GM18909 (cell line): ENCODE results near the gene CABLES2.
"Not testable (repeated sequence)": the region's sequence is repeated elsewhere in the genome, so short reads cannot be mapped to it uniquely, and the experiment has no call there.

Source experiments
- ATAC-seq: cut with Tn5 transposase; IDR thresholded peaks from one replicate; pipeline ENCODE4 v1.9.1; 2021; ENCODE audit warnings: mild to moderate bottlenecking; ENCODE audit not compliant: unreplicated experiment, poor library complexity

The CABLES2 gene

GRCh38 chr20:62437496-62437895 is 30.4 kb upstream of the CABLES2 start:
- no peak for ATAC-seq

- no peak for ATAC-seq
These were observed 29.6 kb upstream of the CABLES2 start for GRCh38 chr20:62436692-62437091.

- ATAC-seq, result no peak
These were observed 26.8 kb upstream of the CABLES2 start for GRCh38 chr20:62433658-62434497.

- no peak for ATAC-seq
These were observed 23.9 kb upstream of the CABLES2 start for GRCh38 chr20:62430866-62431447.

- no peak for ATAC-seq
These were observed 23.3 kb upstream of the CABLES2 start for GRCh38 chr20:62430311-62430853.

GRCh38 chr20:62429455-62430310 is 22.6 kb upstream of the CABLES2 start:
- no peak for ATAC-seq

- no peak for ATAC-seq
These were observed 21.6 kb upstream of the CABLES2 start for GRCh38 chr20:62428396-62429295.

GRCh38 chr20:62428002-62428372 is 20.9 kb upstream of the CABLES2 start:
- no peak for ATAC-seq

- no peak for ATAC-seq
These were observed 20.3 kb upstream of the CABLES2 start, which contains the start of gene RBBP8NL for GRCh38 chr20:62427172-62428001. Gene RBBP8NL, minus strand, starts transcription at chr20:62427539. Its CDS starts 7,892 bp downstream, at chr20:62419647.

GRCh38 chr20:62426699-62427131 is 19.6 kb upstream of the CABLES2 start:
- ATAC-seq, result no peak

GRCh38 chr20:62426059-62426348 is 18.9 kb upstream of the CABLES2 start:
- not testable (repeated sequence) for ATAC-seq

GRCh38 chr20:62425281-62426058 is 18.4 kb upstream of the CABLES2 start:
- no peak for ATAC-seq

GRCh38 chr20:62424249-62425107 is 17.4 kb upstream of the CABLES2 start:
- no peak for ATAC-seq

- ATAC-seq, result no peak
These were observed 16.2 kb upstream of the CABLES2 start for GRCh38 chr20:62423326-62423706.

GRCh38 chr20:62422636-62423325 is 15.7 kb upstream of the CABLES2 start:
- ATAC-seq, result no peak

- ATAC-seq, result no peak
These were observed 14.6 kb upstream of the CABLES2 start for GRCh38 chr20:62421716-62421990.
